ENCODE results near the gene GIGYF2. TPM values are rescaled to one million over a fixed set of nuclear protein-coding genes. Genes with fewer than 3 reads are reported as not detected.

The GIGYF2 gene
- total and polyA plus RNA-seq, 2 of the 4 experiments (the other 2 are of a cell fraction): 14.7 to 66.0 TPM

DNA sequence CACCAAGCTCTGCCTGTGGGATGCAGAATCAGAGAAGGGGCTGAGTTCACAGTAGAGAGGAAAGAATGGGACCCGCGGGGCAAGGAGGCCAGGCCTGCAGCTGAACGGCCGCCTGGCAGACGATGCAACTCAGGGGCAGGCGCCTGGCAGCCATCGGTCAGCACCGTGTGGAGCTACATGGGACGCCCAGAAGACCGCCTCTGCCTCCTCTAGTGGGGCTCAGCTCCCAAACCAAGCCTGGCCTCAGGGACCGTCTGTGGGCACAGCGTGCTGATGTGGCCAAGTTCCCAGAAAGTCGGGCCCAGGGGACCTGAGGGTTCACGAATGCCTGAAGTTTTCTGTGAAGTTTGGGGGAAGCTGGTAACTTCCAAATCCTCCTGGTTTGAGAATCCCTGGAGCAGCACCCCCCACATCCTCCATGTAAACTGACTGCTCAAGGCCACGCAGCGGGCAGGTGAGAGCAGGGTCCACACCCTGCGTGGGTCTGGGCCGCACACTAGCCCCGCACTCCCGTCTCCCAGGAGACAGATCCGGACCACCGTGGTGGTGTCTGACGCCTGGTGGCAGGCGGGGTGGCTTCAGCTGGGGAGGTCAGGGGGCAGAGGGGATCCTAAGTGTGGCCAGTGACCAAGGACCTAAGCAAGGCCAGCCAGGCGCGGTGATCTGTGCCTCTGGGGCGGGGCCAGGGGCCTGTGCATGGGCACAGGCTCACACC is 187.6 kb downstream of the GIGYF2 start:
- no peak overlapping the region for H2AK9ac ChIP-seq (replicated peaks; ENCODE audit: low read depth, low read length, poor library complexity)
- H4K91ac ChIP-seq (ENCODE audit: insufficient read depth, low read depth, low read length): no peak overlapping the region
- H2BK15ac ChIP-seq (ENCODE audit: low read depth, low read length): no peak overlapping the region
- dilution Hi-C loops (cut with HindIII; ENCODE audit: low sequenced_read_pairs, unreplicated experiment) (no loop called here), intact Hi-C loops (cut with micrococcal nuclease) (no loop called here), in situ Hi-C loops (cut with MboI; ENCODE audit: low sequenced_read_pairs) (no loop called here)
- H3K9me1 ChIP-seq (ENCODE audit: insufficient read depth, low read length): peaks cover 7% of the 10 kb centered on the region; the same call in 1 of the 2 replicates
- no peak overlapping the region for H2BK120ac ChIP-seq (ENCODE audit: low read depth, low read length)
- CTCF ChIA-PET: no interaction called here
- DNase-seq: no peak
- H3K79me1 ChIP-seq (ENCODE audit: low read depth in 1 of 2, low read length in 2 of 2): no peaks in the 10 kb centered on the region
- no peak overlapping the region for H3K4me3 ChIP-seq (ENCODE audit: insufficient read depth, low read depth, low read length)
- ATAC-seq (ENCODE audit: low read depth): no peak
- BruUV-seq (replicated peaks): no TSS peak
- H2BK20ac ChIP-seq (ENCODE audit: low read depth, low read length): no peak overlapping the region
- no peak overlapping the region for H3K23ac ChIP-seq (ENCODE audit: low read depth, low read length)
- H3K4me1 ChIP-seq (ENCODE audit: control insufficient read depth, insufficient read depth, low read length): no peaks in the 10 kb centered on the region
- H3K27me3 ChIP-seq (ENCODE audit: control insufficient read depth, insufficient read depth, low read length): peaks cover 6% of the 10 kb centered on the region; the same call in 1 of the 2 replicates
- no peak overlapping the region for H4K5ac ChIP-seq (ENCODE audit: low read depth, low read length)
- no peaks in the 10 kb centered on the region for H3K36me3 ChIP-seq (ENCODE audit: control insufficient read depth, insufficient read depth, low read length)
- H3K4me2 ChIP-seq (ENCODE audit: low read depth, low read length): no peak overlapping the region
- H3K14ac ChIP-seq (replicated peaks; ENCODE audit: low read depth, low read length): no peak overlapping the region
- H3K27ac ChIP-seq (ENCODE audit: insufficient read depth, low read length): no peak overlapping the region
- H4K8ac ChIP-seq (ENCODE audit: low read depth in 2 of 2, low read length in 2 of 2): no peak overlapping the region
- TF ChIP-seq CEBPB (IDR thresholded peaks at IDR 0.05; ENCODE audit: low read depth, low read length) (no peak), RCOR1 (IDR thresholded peaks at IDR 0.05; ENCODE audit: insufficient replicate concordance, low read length) (no peak), CHD1 (IDR thresholded peaks at IDR 0.05; ENCODE audit: low read depth, low read length) (no peak), NFE2L2 (IDR thresholded peaks at IDR 0.05; ENCODE audit: low read depth, low read length) (no peak), MAZ (IDR thresholded peaks at IDR 0.05; ENCODE audit: borderline replicate concordance, low read depth, low read length) (no peak), RFX5 (IDR thresholded peaks at IDR 0.05; ENCODE audit: low read depth, low read length) (no peak), BHLHE40 (IDR thresholded peaks at IDR 0.05; ENCODE audit: low read depth, low read length) (no peak), MXI1 (IDR thresholded peaks at IDR 0.05; ENCODE audit: borderline replicate concordance, low read depth, low read length) (no peak), RAD21 (IDR thresholded peaks at IDR 0.05; ENCODE audit: low read length) (no peak), POLR2A (IDR thresholded peaks at IDR 0.05; ENCODE audit: low read depth, low read length) (no peak), SMC3 (IDR thresholded peaks at IDR 0.05; ENCODE audit: low read depth, low read length) (no peak), MAFK (IDR thresholded peaks at IDR 0.05; ENCODE audit: low read depth, low read length) (no peak), USF2 (IDR thresholded peaks at IDR 0.05; ENCODE audit: low read depth, low read length) (no peak), FOS (IDR thresholded peaks at IDR 0.05; ENCODE audit: low read depth, low read length) (no peak)
- TF ChIP-seq, protein P1, sequence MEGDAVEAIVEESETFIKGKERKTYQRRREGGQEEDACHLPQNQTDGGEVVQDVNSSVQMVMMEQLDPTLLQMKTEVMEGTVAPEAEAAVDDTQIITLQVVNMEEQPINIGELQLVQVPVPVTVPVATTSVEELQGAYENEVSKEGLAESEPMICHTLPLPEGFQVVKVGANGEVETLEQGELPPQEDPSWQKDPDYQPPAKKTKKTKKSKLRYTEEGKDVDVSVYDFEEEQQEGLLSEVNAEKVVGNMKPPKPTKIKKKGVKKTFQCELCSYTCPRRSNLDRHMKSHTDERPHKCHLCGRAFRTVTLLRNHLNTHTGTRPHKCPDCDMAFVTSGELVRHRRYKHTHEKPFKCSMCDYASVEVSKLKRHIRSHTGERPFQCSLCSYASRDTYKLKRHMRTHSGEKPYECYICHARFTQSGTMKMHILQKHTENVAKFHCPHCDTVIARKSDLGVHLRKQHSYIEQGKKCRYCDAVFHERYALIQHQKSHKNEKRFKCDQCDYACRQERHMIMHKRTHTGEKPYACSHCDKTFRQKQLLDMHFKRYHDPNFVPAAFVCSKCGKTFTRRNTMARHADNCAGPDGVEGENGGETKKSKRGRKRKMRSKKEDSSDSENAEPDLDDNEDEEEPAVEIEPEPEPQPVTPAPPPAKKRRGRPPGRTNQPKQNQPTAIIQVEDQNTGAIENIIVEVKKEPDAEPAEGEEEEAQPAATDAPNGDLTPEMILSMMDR (conservative IDR thresholded peaks at IDR 0.05; ENCODE audit: low read depth, low read length): no peak
- TF ChIP-seq, protein P2, sequence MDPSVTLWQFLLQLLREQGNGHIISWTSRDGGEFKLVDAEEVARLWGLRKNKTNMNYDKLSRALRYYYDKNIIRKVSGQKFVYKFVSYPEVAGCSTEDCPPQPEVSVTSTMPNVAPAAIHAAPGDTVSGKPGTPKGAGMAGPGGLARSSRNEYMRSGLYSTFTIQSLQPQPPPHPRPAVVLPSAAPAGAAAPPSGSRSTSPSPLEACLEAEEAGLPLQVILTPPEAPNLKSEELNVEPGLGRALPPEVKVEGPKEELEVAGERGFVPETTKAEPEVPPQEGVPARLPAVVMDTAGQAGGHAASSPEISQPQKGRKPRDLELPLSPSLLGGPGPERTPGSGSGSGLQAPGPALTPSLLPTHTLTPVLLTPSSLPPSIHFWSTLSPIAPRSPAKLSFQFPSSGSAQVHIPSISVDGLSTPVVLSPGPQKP (IDR thresholded peaks at IDR 0.05; ENCODE audit: borderline replicate concordance, low read depth, low read length): no peak
- H2AFZ ChIP-seq (replicated peaks; ENCODE audit: low read length, poor library complexity): no peak overlapping the region
- H3K9me3 ChIP-seq (ENCODE audit: control insufficient read depth, insufficient read depth, low read length): no peaks in the 10 kb centered on the region
- POLR2A ChIA-PET (ENCODE audit: unreplicated experiment): no interaction called here
- no peak overlapping the region for H2AK5ac ChIP-seq (ENCODE audit: low read depth, low read length)
- no peak overlapping the region for H3K56ac ChIP-seq (ENCODE audit: extremely low read depth, insufficient read depth, low read length)
- H3K18ac ChIP-seq (ENCODE audit: low read depth, low read length): no peak overlapping the region
- no peak overlapping the region for H3K4ac ChIP-seq (ENCODE audit: low read depth, low read length)
- H2BK5ac ChIP-seq (ENCODE audit: low read depth, low read length, poor library complexity, severe bottlenecking): no peak overlapping the region
- WGBS, 2 experiments (ENCODE audit: extremely low coverage in 2 of 2, insufficient read length in 1 of 2): 75% methylated on average over 6 of the region's 27 CpGs; no CpG with 5 or more reads in 1 of the 2 experiments
- H3K9ac ChIP-seq (ENCODE audit: low read depth, low read length): no peak overlapping the region
- H4K20me1 ChIP-seq (ENCODE audit: insufficient read depth, low read length): no peaks in the 10 kb centered on the region

Measured in IMR-90 (cell line).